COLO668 (cell line): Measurements from ENCODE around the gene NVL.

Experiments used
- DNase-seq: peaks from one replicate; lab custom pipeline; 2025; ENCODE audit not compliant: unreplicated experiment; lab: John Stamatoyannopoulos, UW

NVL gene

DNA sequence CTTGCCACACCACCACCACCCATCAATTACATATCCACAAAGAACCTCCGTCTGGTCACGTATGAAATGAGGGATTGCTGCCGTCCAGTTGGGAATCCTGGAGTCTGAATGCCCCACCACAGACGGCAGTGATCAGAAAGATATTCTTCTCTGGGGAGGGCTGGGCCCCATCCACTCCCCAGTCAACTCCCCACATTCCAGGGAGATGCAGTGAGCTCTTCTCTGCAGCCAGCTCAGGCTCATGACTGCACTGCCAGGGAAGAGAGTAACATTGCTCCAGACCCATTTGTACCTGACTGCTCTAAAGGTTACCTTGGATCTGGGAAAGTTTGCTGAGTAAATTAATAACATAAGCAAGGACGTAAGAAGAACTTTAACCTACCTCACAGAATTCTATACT, 128.6 kb downstream of the NVL start:
- no peak for DNase-seq

DNA sequence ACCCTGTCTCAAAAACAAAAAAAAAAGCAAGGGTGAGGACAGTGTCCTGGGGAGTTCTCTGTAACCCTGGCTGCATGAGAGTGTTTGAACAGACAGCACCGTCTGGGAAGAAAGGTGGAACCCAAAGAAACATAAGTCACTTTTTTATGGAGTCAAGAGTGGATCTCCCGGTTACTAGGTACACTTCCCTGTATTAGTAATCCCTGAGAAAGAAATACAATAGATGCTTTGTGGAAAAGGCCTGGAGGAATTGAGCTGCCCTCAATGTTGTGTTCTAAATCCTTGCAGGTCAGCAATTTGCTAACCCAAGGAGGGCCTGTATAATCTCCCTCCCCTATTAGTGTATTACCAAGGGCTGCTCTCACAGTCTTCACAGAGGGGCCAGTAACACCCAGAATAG, 130.3 kb downstream of the NVL start:
- DNase-seq: no peak

DNA sequence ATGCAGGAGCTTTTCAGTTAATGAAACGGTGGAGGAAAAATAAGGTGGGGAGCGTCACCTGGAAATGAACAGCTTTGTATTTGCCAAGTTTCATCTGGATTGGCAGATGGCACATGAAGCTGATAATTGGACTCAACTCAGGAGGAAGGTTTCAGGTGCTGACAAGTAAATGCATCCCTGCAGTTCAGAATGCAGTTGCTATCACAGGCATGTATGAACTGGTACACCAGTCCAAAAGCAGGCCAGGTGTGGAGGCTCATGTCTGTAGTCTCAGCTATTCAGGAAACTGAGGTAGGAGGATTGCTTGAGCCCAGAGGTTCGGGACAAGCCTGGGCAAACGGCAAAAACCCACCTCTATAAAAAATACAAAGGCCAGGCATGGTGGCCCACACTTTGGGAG, 131.4 kb downstream of the NVL start:
- DNase-seq: no peak

DNA sequence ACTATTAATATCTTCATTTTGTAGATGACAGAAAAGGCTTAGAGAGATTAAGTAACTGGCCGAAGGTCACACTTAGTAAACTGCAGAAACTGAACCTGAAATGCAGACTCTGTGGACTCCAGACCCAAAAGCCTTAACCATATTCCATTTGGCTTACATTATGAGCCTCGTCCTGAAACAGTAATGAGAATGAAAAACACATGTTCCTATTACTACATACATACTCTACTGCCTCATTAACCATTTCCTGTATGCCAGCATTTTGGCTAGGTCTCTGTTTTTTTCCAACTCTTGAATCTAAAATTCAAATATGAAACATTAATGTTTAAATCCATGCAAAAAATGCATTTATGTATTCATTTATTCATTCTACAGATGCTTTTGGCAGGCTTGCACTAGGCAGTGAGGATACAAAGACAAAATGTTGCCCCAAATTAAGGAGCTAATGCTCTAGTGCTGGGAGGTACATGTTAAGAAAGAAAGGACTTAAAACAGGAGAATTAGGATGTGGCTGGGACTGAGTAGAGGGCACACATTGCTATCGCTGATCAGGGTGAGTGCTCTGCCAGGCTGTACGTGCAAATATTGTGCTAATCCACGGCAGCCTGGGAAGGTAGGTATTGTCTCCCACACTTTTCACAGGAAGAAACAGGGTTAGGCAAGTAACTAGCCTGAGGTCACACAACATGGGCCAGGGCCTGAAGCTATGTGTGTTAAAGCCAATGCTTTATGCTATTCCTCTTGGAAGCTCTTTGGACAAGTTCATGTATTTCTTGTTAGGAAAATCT, 133.0 kb downstream of the NVL start:
- DNase-seq: no peak

DNA sequence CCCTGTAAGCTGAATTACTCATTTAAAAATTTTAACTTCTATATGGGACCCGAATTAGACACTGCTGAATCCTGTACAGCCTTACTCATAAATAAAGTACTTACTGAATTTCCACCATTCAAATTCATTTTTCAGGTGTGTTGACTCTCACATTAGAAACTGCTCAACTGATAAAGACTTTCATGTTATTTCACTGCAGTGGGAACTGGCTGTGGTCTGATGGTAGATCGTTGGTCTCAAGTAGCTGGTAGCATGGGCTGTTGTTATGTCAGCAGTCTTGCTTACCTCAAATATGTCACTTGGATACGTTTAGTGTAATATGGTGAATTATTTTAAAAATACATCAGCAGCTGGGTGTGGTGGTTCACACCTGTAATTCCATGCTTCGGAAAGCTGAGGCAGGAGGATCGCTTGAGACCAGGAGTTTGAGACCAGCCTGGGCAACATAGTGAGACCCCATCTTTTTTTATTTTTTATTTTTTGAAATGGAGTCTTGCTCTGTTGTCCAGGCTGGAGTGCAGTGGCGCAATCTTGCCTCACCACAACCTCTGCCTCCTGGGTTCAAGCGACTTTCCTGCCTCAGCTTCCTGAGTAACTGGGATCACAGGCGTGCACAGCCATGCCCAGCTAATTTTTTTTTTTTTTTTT, 136.5 kb downstream of the NVL start:
- DNase-seq: no peak

DNA sequence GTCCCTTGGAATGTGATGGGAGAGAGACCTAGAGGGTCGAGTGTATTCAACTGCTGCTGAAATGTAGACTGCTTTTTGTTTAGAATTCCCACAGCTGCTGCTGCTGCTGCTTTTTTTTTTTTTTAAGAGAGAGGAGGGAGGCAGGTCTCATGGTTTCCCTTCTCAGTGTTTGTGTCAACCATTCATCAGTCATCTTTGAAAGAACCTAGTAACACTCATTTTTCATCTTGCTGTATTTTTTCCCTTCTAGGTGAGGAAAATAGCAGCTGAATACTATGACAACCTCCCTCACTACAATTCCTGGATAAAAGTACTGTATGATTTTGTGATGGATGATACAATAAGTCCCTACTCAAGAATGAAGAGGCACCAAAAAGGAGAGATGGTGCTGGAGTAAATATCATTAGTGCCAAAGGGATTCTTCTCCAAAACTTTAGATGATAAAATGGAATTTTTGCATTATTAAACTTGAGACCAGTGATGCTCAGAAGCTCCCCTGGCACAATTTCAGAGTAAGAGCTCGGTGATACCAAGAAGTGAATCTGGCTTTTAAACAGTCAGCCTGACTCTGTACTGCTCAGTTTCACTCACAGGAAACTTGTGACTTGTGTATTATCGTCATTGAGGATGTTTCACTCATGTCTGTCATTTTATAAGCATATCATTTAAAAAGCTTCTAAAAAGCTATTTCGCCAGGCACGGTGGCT, 137.7 kb downstream of the NVL start:
- DNase-seq: no peak

DNA sequence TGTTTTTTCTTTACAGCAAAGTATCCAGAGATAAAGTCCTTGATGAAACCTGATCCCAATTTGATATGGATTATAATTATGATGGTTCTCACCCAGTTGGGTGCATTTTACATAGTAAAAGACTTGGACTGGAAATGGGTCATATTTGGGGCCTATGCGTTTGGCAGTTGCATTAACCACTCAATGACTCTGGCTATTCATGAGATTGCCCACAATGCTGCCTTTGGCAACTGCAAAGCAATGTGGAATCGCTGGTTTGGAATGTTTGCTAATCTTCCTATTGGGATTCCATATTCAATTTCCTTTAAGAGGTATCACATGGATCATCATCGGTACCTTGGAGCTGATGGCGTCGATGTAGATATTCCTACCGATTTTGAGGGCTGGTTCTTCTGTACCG, 140.4 kb downstream of the NVL start:
- DNase-seq: no peak

DNA sequence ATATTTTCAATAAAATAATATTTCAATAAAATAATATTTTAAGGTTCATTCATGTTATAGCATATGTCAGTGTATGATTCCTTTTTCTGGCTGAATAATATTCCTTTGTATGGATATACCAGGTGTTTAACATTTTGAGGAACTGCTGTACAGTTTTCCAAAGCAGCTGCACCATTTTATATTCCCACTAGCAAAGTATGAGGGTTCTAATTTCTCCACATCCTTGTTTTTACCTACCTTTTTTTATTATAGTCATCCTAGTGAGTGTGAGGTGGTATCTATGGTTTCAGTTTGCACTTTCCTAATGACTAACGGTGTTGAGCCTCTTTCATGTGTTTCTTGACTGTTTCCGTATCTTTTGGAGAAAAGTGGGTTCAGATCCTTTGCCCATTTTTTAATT, 141.7 kb downstream of the NVL start:
- no peak for DNase-seq

DNA sequence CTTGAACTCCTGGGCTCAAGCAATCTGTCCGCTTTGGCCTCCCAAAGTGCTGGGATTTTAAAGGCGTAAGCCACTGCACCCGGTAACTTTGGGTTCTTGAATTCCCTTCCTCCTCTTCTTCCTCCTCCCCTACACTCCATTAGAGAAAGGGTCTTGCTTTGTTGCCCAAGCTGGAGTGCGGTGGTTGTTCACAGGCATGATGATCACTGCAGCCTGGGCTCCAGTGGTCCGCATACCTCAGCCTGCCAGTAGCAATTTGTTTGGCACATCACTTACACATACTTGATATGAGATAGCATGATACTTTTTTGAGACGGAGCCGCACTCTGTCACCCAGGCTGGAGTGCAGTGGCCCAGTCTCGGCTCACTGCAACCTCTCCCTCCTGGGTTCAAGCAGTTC, 144.8 kb downstream of the NVL start:
- DNase-seq: no peak

DNA sequence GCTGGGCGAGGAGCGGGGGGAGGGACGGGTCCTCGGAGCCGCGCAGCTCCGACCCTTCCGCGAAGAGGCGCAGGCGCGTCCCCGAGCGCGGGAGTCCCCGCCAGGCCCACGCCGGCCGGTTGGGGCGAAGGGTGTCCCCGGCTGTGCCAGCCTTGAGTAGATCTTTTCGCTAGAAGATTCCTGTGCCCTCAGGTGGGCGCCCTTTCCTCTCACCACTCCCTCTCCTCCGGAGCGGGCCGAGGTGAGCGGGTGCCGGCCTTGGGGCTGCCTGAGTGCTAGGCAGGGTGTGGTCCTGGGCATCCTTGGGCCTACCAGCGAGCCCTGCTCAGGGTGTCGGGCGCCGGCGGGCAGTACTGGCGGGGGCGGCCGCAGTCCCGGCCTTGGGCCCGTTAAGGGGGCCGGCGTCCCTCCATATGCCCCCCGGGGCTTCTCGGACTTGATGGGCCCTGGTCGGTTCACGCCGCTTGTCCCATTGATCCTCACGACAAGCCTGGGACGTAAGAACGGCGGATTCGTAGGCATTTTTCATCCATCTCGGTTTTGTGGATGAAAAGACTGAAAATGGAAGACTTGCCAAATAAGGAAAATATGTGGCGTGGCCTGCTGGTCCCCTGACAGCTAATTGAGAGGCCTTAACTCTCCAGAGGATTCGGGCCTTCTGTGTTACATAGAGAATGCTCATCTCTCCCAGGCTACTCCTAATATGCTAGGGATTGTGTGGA, 146.2 kb downstream of the NVL start:
- peak; percentile 85 for DNase-seq

DNA sequence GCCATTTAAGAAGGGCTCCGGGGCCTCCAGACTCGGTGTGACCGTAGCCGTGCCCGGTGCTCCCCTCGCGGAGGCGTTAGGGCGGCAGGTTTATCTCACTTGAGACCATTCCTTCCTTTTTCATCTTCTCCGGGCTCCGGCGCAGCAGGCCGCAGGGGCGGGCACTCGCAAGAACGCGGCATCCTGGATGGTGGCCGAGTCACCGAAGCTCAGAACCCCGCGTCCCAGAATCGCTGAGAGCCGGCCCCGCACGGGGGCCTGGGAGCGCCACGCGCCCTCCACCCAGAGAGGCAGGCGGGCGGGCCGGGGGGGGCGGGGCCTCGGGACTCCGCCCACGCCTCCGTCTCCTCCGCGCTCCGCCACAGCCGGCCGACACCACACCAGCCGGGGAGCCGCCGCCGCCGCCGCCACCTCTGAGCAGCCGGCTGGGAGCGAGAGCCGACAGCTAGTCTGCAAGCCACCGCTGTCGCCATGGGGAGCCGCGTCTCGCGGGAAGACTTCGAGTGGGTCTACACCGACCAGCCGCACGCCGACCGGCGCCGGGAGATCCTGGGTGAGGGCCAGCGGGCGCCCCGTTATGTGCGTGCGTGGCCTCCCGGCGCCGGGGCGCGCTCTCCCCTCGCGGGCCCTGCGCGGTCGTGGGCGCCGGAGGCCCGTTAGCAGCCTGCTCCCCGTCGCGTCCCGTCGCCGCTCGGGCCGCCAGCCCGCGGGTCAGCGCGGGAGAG, 146.9 kb downstream of the NVL start, which contains the start of gene DEGS1:
Gene DEGS1, plus strand, starts transcription at position 375 of the 725 bp plus-strand sequence. Its CDS starts 97 bp downstream, at position 472.
- peak; percentile 91 for DNase-seq

DNA sequence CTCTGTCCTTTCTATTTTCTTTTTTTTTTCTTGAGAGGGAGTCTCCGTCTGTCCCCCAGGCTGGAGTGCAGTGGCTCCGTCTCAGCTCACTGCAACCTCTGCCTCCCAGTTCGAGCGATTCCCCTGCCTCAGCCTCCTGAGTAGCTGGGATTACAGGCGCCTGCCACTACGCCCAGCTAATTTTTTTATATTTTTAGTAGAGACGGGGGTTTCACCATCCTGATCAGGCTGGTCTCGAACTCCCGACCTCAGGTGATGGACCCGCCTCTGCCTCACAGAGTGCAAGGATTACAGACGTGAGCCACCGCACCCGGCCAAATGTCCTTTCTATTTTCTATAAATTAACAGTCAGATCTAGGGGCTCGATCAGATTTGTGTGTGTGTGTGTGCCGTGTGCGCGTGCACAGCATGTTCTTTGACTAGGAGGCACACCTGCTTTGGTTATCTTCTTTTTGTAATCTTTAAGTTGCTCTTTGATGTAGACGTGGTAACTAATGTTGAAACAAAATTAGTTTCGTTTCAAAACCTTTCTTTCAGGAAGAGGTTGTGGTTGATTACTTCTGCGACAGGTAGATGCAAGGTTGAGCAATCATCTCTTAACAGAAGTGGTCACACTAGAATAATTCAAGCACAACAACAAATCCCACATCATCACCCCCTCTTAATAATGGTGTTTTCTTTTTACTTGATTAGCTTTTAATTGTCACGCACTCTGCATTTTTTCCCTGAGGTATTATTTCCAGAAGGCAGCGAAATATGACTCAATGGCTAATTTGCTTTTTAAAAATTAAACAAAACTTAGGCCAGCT, 147.7 kb downstream of the NVL start:
- DNase-seq: no peak

DNA sequence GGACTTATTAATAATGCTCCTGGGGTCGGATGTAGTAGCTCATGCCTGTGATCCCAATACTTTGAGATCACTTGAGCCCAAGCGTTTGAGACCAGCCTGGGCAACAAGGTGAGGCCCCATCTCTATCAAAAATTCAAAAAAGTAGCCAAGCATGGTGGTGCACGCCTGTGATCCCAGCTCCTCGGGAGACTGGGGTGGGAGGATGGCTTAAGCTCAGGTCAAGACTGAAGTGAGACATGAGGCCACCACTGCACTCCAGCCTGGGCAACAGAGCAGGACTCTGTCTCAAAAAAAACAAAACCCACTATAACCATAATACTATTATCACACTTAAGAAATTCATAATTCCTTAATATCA, 148.5 kb downstream of the NVL start:
- DNase-seq: no peak

DNA sequence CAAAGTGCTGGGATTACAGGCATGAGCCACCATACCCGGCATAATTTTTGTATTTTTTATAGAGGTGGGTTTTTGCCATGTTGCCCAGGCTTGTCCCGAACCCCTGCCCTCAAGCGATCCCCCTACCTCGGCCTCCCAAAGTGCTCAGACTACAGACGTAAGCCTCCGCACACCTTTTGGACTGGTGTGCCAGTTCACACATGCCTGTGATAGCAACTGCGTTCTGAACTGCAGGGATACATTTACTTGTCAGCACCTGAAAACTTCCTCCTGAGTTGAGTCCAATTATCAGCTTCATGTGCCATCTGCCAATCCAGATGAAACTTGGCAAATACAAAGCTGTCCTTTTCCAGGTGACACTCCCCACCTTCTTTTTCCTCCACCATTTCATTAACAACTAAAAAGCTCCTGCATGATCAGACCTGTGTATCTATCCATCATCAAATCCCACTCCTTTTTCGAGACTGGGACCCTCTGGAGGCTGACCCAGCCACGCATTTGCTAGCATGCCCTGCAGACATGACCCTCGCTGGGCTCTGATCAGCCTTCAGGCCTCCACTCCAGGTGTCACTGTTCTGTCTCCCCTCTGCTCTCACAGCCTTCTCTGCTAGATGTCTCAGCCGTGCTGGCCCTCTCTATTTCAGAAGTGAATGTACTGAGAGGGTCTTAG, 149.1 kb downstream of the NVL start:
- DNase-seq: no peak

DNA sequence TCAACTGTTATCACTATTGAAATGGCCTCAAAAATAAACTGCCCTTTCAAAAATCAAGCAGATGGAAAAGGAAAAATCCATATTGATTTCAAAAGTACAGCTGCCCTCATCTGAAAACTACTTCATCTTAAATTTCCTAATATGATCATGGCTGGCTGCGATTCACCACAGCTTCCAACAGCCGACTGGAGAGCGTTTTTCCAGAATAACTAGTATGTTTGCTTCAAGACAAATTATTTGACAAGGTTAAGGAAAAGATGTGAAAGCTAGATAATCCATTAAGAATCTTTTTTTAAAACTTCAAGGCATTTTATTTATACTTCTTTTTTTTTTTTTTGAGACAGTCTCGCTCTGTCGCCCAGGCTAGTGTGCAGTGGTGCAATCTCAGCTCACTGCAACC, 151.1 kb downstream of the NVL start:
- DNase-seq: no peak

DNA sequence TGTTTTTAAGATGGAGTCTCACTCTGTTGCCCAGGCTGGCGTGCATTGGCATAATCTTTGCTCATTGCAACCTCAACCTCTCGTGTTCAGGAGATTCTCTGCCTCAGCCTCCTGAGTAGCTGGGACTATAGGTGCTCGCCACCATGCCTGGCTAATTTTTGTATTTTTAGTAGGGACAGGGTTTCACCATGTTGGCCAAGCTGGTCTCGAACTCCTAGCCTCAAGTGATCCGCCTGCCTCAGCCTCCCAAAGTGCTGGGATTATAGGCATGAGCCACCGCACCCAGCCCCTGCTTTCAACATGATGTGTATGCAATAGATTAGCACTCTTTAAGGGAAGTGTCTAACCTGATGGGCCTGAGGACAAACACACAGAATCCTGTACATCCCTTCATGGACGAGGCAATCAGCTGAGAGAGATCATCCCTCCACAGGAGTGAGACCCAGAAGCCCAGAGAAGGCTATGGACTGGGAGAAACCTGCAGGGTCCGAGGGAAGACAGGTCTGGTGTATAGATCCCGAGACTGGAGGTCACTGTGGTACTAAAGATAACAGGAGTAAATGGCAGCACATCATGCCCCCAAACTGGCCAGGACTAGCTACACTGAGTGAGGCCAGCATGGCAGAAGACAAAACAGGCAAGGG, 152.5 kb downstream of the NVL start:
- no peak for DNase-seq
